ENCODE data around the gene MEI4.

DNA sequence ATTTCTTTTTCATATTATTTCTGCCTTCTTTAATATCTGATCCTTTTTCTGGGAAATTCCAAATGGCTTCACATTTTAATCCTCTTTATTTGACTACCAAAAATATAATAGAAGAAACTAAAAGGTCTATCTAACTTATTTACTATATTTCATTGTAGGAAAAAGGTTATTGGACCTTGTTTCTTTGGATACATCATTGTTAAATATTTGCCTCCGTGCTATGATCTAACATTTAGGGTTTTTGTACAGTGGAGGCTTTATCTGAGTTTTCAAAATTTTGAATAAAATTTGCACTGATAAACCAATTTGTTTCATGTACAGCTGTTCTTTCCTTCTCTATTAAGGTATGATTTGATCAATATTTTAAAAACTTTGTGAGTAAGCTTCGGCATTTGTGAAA, 109.5 kb downstream of the MEI4 start:
- TF ChIP-seq CTCF (IDR thresholded peaks at IDR 0.05; ENCODE audit: control extremely low read depth in 1 of 3, insufficient read depth in 1 of 3, low read depth in 1 of 3, low read length in 3 of 3) (no peak), SP1 (IDR thresholded peaks at IDR 0.05; ENCODE audit: low read depth, low read length) (no peak), POLR2A (IDR thresholded peaks at IDR 0.05; ENCODE audit: control extremely low read depth in 1 of 2, low read depth in 2 of 2, low read length in 2 of 2) (no peak), MAX (IDR thresholded peaks at IDR 0.05) (no peak)
- TF ChIP-seq, protein P1, sequence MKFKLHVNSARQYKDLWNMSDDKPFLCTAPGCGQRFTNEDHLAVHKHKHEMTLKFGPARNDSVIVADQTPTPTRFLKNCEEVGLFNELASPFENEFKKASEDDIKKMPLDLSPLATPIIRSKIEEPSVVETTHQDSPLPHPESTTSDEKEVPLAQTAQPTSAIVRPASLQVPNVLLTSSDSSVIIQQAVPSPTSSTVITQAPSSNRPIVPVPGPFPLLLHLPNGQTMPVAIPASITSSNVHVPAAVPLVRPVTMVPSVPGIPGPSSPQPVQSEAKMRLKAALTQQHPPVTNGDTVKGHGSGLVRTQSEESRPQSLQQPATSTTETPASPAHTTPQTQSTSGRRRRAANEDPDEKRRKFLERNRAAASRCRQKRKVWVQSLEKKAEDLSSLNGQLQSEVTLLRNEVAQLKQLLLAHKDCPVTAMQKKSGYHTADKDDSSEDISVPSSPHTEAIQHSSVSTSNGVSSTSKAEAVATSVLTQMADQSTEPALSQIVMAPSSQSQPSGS (IDR thresholded peaks at IDR 0.05; ENCODE audit: low read length), result no peak

All from H1 (cell line).